ENCODE results near the gene MAML1.
A peak's percentile ranks its signal among the peaks of the same experiment; 100 is the strongest.
"Not testable (repeated sequence)": the region's sequence is repeated elsewhere in the genome, so short reads cannot be mapped to it uniquely, and the experiment has no call there.

MAML1 gene

DNA sequence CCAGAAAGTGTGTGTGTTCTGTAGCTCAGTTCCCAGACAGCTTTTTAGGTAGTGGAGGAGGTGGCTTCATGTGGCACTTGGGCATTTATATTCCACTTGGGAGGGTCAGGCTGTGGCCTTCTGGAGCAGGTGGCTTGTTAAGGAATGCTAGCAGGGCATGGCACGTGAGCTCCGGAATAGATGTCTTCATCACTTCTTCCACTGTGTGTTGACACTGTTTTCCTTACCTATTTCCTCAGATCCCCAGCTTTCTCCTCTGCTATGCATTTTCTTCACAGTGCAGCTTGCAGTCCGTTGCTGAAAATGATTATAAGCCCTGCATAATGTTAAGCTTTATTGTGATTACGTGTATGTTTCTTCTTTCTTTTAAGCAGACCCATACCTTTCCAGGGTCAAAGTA lies 3.3 kb upstream of the MAML1 start:
- TF ChIP-seq POLR2A (IDR thresholded peaks at IDR 0.05; ENCODE audit: low read length): no peak
- no peak for TF ChIP-seq GATA1 (IDR thresholded peaks at IDR 0.05; ENCODE audit: low read depth, low read length)
- no peak for DNase-seq

DNA sequence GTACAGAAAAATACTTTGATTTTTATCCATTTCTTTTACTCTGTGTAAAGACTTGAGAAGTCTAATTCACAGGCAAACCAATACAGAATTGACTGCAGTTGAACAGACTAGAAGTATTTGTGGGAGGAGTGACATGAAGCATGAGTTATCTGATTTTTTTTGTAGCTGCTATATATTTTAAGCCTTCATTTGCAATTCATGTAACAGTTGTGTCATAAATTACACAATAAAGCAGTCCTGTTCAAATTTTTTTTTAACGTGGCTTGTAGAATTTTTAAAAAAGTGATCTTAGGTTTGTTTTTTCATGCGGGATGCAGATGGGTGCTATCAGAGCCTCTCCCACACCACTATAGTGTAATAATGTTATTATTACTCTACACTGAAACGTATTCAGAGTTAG lies 2.9 kb upstream of the MAML1 start:
- no peak for DNase-seq
- no peak for TF ChIP-seq POLR2A (IDR thresholded peaks at IDR 0.05; ENCODE audit: low read length)
- TF ChIP-seq GATA1 (IDR thresholded peaks at IDR 0.05; ENCODE audit: low read depth, low read length): no peak

DNA sequence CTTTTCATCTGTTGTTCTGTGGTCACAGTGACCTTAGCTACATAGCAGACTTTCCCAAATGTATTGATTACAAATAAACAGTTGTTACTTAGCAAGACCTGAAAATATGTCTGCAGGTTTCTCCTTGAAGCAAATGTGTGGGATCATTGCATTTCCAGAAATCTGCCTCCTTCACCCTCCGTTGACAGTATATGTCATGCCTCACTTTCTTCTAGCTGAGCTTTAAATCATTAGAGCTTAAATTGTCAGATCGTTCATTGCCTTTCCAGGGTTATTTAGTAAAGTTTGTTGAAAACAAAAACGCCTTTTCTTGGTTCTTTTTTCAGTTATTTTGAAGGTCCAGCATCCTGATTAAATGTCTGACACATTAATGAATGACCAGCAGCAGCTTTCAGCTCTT lies 2.3 kb upstream of the MAML1 start:
- TF ChIP-seq GATA1 (IDR thresholded peaks at IDR 0.05; ENCODE audit: low read depth, low read length) (no peak), POLR2A (IDR thresholded peaks at IDR 0.05; ENCODE audit: low read length) (no peak)
- no peak for DNase-seq

DNA sequence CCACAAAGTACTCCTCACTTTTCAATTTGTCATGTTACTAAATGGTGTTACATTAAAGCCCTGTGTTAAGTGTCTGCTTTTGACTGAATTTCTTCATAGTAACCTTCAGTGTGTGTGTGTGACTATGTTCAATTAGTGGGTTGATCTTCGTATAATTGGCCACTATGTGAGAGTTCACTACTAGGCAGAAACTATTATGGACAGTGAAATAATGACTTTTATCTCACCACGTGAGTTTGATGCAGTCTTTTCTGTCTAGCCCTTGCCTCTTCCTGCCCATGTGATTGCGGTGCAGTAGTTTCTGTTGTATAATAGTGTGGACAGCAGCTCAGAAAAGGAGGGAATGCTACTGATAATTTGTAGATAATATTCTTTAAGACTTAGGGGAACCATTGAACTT lies 1.8 kb upstream of the MAML1 start:
- no peak for TF ChIP-seq GATA1 (IDR thresholded peaks at IDR 0.05; ENCODE audit: low read depth, low read length)
- no peak for TF ChIP-seq POLR2A (IDR thresholded peaks at IDR 0.05; ENCODE audit: low read length)
- DNase-seq: no peak

DNA sequence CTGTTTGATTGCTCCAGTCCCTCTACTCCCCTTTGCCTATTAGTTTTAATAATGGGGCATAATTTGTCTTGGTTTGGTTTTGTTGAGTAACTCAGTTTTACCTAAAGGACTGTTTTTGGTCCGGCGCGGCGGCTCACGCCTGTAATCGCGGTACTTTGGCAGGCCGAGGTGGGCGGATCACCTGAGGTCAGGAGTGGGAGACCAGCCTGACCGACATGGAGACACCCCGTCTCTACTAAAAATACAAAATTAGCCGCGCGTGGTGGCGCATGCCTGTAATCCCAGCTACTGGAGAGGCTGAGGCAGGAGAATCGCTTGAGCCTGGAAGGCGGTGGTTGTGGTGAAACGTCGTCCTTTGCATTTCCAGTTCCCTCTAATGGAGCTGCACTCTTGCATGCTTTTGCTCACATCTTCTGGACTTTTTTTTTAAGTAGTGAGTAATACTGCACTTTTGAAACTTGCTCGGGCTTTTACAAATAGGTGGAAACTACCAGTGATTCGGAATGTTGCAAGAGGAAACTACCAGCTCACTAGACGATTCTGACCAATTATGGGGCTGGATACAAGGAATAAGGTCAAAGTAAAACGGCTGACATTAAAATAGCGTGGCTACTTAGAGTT lies 721 bp upstream of the MAML1 start:
- DNase-seq: no peak
- TF ChIP-seq GATA1 (IDR thresholded peaks at IDR 0.05; ENCODE audit: low read depth, low read length) (no peak), POLR2A (IDR thresholded peaks at IDR 0.05; ENCODE audit: low read length) (no peak)

GRCh38 chr5:179732918-179733771 lies 523 bp downstream of the MAML1 start:
- DNase-seq: peak; percentile 74 to 83
- TF ChIP-seq POLR2A (IDR thresholded peaks at IDR 0.05; ENCODE audit: low read length) (peak; percentile 43), GATA1 (IDR thresholded peaks at IDR 0.05; ENCODE audit: low read depth, low read length) (no peak)

DNA sequence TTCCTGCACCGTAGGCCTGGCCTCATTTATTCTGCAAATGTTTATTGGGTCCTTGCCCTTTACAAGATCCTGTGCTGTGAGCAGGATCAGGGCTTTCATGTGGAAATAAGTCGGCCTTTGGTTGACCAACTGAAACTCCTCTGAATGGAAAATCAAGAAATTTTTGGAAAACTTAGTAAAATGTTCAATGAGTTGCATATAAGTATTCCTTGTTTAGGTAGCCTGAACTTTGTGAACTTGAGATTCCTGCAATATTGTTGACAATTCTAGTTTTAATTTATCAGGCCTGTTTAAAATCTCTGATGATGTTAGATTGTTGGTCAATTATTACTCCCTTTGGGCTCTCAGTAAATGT lies 1.1 kb downstream of the MAML1 start:
- DNase-seq: no peak
- TF ChIP-seq GATA1 (IDR thresholded peaks at IDR 0.05; ENCODE audit: low read depth, low read length) (no peak), POLR2A (IDR thresholded peaks at IDR 0.05; ENCODE audit: low read length) (no peak)

- TF ChIP-seq POLR2A (IDR thresholded peaks at IDR 0.05; ENCODE audit: low read length): no peak
- TF ChIP-seq GATA1 (IDR thresholded peaks at IDR 0.05; ENCODE audit: low read depth, low read length): no peak
- DNase-seq: peak; percentile 23 to 37
Measured at GRCh38 chr5:179734536-179735164, 2.0 kb downstream of the MAML1 start.

DNA sequence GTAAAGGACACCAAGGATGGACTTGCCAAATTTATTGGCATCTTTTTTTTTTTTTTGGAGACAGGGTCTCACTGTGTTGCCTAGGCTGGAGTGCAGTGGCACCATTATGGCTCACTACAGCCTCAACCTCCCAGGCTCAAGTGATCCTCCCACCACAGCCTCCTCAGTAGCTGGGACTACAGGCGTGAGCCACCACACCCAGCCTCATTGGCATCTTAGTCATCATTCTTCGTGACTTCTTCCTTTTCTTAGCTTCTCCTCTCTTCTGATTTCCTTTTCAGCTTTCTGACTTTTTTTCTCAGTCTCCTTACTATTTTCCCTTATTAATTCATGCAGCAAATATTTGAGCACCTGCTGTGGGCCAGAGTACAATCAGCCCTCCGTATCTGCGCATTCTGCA lies 6.1 kb downstream of the MAML1 start:
- TF ChIP-seq POLR2A (IDR thresholded peaks at IDR 0.05; ENCODE audit: low read length) (no peak), GATA1 (IDR thresholded peaks at IDR 0.05; ENCODE audit: low read depth, low read length) (no peak)
- DNase-seq: no peak

DNA sequence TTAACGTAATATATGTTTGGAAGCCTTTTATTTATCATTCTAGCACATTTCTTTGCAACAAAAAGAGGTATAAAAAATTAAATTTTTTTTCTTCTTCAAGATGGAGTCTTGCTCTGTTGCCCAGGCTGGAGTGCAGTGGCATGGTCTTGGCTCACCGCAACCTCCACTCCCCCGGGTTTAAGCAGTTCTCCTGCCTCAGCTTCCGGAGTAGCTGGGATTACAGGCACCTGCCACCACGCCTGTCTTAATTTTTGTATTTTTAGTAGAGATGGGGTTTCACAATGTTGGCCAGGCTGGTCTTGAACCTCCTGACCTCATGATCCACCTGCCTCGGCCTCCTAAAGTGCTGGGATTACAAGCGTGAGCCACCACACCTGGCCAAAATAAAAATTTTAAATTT lies 11.5 kb downstream of the MAML1 start:
- not testable (repeated sequence) for DNase-seq

DNA sequence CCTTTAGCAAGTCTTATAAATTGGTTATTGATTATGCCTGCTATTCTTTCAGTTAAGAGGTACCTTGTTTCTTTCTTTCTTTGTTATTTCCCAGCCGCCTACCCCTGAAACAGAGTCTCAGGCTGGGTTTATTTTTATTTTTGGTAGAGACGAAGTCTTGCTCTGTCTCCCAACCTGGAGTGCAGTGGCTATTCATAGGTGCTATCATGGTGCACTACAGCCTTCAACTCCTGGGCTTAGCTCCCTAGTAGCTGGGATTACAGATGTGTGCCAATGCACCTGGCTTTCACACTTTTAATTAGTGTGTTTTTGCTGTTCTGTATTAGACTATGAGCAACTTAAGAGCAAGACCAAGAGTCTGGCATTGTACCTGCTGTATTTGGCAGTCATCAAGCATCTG lies 14.2 kb downstream of the MAML1 start:
- no peak for DNase-seq
- TF ChIP-seq POLR2A (IDR thresholded peaks at IDR 0.05; ENCODE audit: low read length) (no peak), GATA1 (IDR thresholded peaks at IDR 0.05; ENCODE audit: low read depth, low read length) (no peak)

DNA sequence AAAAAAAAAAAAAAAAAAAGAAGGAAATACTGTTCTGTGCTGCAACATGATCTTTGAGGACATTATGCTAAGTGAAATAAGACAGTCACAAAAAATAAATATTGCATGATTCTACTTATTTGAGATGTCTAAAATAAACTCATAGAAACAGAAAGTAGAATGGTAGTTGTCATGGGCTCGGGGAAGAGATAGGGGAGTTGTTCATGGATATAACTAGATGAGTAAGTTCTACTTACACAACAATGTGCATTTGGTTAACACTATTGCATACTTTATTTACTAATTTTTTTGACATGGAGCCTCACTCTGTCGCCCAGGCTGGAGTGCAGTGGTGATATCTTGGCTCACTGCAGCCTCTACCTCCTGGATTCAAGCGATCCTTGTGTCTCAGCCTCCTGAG lies 15.2 kb downstream of the MAML1 start:
- TF ChIP-seq POLR2A (IDR thresholded peaks at IDR 0.05; ENCODE audit: low read length) (no peak), GATA1 (IDR thresholded peaks at IDR 0.05; ENCODE audit: low read depth, low read length) (no peak)
- DNase-seq: no peak

- TF ChIP-seq GATA1 (IDR thresholded peaks at IDR 0.05; ENCODE audit: low read depth, low read length): no peak
- no peak for TF ChIP-seq POLR2A (IDR thresholded peaks at IDR 0.05; ENCODE audit: low read length)
- DNase-seq: no peak
Measured at GRCh38 chr5:179749857-179750508, 17.4 kb downstream of the MAML1 start.

GRCh38 chr5:179753971-179754370 lies 21.3 kb downstream of the MAML1 start:
- TF ChIP-seq GATA1 (IDR thresholded peaks at IDR 0.05; ENCODE audit: low read depth, low read length): no peak
- no peak for TF ChIP-seq POLR2A (IDR thresholded peaks at IDR 0.05; ENCODE audit: low read length)
- no peak for DNase-seq

All from erythroblast (primary cell).